NCI-H345 (cell line): ENCODE measurements around the gene ZBTB45.
"Not testable (repeated sequence)": the region's sequence is repeated elsewhere in the genome, so short reads cannot be mapped to it uniquely, and the experiment has no call there.

ENCODE experiments used
- DNase-seq: peaks from one replicate; lab custom pipeline; 2025; lab: John Stamatoyannopoulos, UW

ZBTB45 gene

DNA sequence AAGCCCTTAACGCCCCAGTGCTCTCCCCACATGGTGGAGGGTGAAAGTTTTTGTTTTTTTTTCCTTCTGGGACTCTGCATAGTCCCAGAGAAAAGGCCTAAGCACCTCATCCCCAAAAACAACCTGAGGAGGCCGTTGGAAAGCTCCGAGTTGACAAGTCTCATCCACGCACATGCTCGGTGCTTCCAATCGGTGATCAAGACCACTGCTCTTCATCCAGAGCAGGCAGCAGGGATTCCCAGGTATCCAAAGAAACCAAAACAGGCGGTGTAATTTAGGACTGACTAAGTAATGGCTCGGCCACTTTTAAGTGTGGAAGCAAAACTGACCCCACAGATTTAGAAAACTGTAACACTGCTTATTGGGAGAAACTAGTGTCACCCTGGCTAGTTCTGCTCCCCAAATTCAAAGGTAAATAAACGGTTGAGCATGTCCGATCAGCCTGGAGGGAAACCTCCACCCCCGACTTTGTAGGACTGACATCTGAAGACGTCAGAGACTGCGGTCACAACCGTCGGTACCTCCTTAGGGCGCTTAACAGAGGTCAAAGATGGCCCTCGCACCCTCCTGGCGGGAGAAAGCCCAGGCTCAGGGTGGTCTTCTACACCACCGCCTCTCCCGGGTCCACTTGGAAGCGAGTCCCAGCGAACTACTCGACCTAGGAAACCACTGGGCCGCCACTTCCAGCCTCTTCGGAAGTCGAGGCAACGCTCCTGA is 44.5 kb downstream of the ZBTB45 start:
- DNase-seq, result no peak

DNA sequence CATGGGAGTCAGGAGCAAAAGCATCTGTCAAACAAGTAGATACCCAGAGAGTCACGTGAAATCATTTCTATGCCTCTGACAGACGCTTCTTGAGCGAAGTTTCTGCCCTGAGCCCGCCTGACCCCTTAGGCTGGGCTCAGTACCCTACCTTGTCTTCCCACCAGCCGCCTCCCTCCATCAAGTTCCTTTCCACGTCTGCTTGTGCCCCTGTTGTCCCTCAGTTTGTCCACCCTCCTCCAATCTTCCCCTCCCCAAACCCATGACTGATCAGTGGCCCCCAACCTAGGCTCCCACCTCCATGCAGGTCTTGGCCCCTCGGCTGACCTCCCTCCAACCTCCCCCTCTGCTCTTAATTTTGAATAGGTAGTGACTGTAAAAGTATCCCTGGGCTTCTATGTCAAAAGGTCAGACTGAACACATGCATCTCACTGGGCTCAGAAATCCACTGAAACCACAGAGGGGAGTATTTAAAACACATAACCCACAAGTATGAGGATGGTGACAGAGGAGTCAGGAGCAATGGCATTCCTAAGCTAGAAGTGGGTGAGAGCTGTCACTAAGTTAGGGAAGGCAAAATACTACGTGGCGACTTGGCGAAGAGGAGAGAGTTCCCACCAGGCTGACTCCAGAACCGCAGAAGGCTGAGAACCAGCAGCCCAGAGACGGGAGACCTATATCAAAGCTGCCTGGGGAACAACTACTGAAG is 45.2 kb downstream of the ZBTB45 start:
- no peak for DNase-seq

GRCh38 chr19:58473775-58474174 is 45.8 kb downstream of the ZBTB45 start:
- no peak for DNase-seq

DNA sequence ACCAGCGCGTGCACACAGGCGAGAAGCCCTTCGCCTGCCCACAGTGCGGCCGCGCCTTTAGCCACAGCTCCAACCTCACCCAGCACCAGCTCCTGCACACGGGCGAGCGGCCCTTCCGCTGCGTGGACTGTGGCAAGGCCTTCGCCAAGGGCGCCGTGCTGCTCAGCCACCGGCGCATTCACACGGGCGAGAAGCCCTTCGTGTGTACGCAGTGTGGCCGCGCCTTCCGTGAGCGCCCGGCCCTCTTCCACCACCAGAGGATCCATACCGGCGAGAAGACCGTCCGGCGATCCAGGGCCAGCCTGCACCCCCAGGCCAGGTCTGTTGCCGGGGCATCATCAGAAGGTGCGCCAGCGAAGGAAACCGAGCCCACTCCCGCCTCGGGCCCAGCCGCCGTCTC is 47.9 kb downstream of the ZBTB45 start:
- DNase-seq, result no peak

DNA sequence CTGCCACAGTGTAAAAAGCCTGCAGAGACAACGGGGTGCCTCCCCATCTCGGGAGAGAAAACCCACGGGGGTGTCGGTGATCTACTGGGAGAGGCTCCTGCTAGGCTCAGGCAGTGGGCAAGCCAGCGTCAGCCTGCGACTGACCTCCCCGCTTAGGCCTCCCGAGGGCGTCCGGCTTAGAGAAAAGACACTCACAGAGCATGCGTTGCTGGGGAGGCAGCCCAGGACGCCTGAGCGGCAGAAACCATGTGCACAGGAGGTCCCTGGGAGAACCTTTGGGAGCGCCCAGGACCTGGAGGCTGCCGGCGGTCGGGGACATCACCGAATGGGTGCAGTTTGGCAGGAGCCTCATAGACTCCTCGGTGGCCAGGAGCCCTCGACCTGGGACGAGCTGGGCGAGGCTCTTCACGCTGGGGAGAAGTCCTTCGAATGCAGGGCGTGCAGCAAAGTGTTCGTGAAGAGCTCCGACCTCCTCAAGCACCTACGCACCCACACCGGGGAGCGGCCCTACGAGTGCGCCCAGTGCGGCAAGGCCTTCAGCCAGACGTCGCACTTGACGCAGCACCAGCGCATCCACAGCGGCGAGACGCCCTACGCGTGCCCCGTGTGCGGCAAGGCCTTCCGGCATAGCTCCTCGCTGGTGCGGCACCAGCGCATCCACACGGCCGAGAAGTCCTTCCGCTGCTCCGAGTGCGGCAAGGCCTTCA is 48.6 kb downstream of the ZBTB45 start:
- DNase-seq, result not testable (repeated sequence)

DNA sequence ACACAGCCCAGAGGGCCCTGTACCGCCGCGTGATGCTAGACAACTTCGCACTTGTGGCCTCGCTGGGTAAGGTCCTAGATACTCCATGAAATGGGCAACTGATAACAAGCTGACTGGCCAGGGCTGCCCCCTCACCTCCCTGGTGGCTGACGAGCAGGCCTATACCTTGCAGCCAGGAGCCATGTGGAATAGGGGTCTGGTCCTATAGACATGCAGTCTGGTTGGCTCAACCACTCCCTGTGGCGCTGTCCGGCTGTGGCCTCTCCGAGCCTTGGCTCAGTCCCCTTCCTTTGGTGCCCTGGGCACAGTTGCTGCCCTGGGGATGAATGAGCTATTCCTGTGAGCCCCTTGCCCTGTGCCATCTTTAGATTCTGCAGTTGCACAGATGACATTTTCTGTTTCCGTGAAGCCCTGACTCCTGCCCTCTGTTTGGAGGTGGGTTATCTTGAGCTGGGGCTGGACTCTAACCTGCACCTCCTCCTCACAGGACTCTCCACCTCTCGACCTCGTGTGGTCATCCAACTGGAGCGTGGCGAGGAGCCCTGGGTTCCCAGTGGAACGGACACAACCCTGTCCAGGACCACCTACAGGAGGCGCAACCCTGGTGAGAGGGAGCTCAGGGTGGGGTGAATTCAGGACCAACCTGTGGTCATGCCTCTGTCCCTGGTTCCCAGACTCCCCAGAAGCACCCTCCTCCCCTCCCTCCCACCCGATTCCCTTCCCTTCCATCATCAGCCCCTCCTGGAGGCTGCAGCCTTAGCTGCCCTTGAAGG is 50.2 kb downstream of the ZBTB45 start:
- DNase-seq, result no peak

GRCh38 chr19:58468216-58468839 is 51.3 kb downstream of the ZBTB45 start:
- peak; percentile 33 for DNase-seq

- peak; percentile 95 for DNase-seq
Observed at GRCh38 chr19:58466760-58467589, 52.6 kb downstream of the ZBTB45 start, which contains the start of gene ZNF324. Gene ZNF324, plus strand, starts transcription at chr19:58467080. Its CDS starts 2,106 bp downstream, at chr19:58469186.

GRCh38 chr19:58466089-58466759 is 53.4 kb downstream of the ZBTB45 start:
- DNase-seq, result no peak
